Liver (tissue), 9 donors: ENCODE data around the gene RRP8. TPM values are rescaled to one million over a fixed set of nuclear protein-coding genes. Genes with fewer than 3 reads are reported as not detected.

ENCODE experiments used
- DNase-seq: peaks from one replicate; pipeline ENCODE4 v3.0.0-alpha.2; 2017; ENCODE audit warnings: low spot score
- H3K27ac ChIP-seq, 2 donors: one replicate each; pipeline ENCODE4 v1.7.0; 2013; ENCODE audit warnings: inconsistent platforms in 2 of 2, low read length in 2 of 2, control low read depth in 1 of 2, low read depth in 1 of 2, mild to moderate bottlenecking in 1 of 2
- H3K27me3 ChIP-seq, 4 donors: one replicate each; pipeline versions ENCODE4 v1.6.1 to v1.7.0; 2013; ENCODE audit warnings: low read length in 3 of 4, inconsistent platforms in 1 of 4, mild to moderate bottlenecking in 1 of 4, moderate library complexity in 1 of 4; ENCODE audit not compliant: control insufficient read depth in 4 of 4, insufficient read depth in 4 of 4
- H3K36me3 ChIP-seq, 4 donors: one replicate each; pipeline versions ENCODE4 v1.6.1 to v1.7.0; 2013; ENCODE audit warnings: low read length in 3 of 4, mild to moderate bottlenecking in 3 of 4, low read depth in 1 of 4, moderate library complexity in 1 of 4; ENCODE audit not compliant: control insufficient read depth in 4 of 4, insufficient read depth in 3 of 4
- H3K4me1 ChIP-seq, 4 donors: one replicate each; pipeline versions ENCODE4 v1.6.1 to v1.7.0; 2013; ENCODE audit warnings: low read length in 3 of 4, mild to moderate bottlenecking in 3 of 4, moderate library complexity in 1 of 4; ENCODE audit not compliant: control insufficient read depth in 4 of 4, insufficient read depth in 4 of 4
- H3K4me3 ChIP-seq, 3 donors: one replicate each; pipeline versions ENCODE4 v1.6.1 to v1.7.0; 2013; ENCODE audit warnings: low read length in 3 of 3, control low read depth in 1 of 3, low read depth in 1 of 3, mild to moderate bottlenecking in 1 of 3
- H3K9ac ChIP-seq, 2 donors: one replicate each; pipeline ENCODE4 v1.7.0; 2013; ENCODE audit warnings: low read length in 2 of 2, mild to moderate bottlenecking in 2 of 2, moderate library complexity in 2 of 2, control low read depth in 1 of 2, low read depth in 1 of 2
- H3K9me3 ChIP-seq, 4 donors: one replicate each; pipeline versions ENCODE4 v1.6.1 to v1.7.0; 2013; ENCODE audit warnings: low read length in 3 of 4; ENCODE audit not compliant: control insufficient read depth in 4 of 4
- EGR1 ChIP-seq, 2 donors: IDR thresholded peaks; 2 replicates each; pipeline ENCODE4 v1.6.1; 2016 to 2018; ENCODE audit warnings: antibody characterized with exemption in 2 of 2, low read depth in 2 of 2
- FOXA1 ChIP-seq: IDR thresholded peaks from 2 replicates; pipeline ENCODE4 v1.6.1; 2016; ENCODE audit warnings: antibody characterized with exemption
- FOXA2 ChIP-seq: IDR thresholded peaks from 2 replicates; pipeline ENCODE4 v1.6.1; 2016; ENCODE audit warnings: antibody characterized with exemption
- GABPA ChIP-seq, 2 donors: IDR thresholded peaks in 1 of 2; conservative IDR thresholded peaks in 1 of 2; 2 replicates each; pipeline ENCODE4 v1.6.1; 2016; ENCODE audit warnings: antibody characterized with exemption in 2 of 2, mild to moderate bottlenecking in 1 of 2, moderate library complexity in 1 of 2
- HNF4G ChIP-seq: IDR thresholded peaks from 2 replicates; pipeline ENCODE4 v1.6.1; 2016; ENCODE audit warnings: antibody characterized with exemption
- JUND ChIP-seq, 2 donors: IDR thresholded peaks; 2 replicates each; pipeline ENCODE4 v1.6.1; 2016; ENCODE audit warnings: antibody characterized with exemption in 2 of 2
- NR2F2 ChIP-seq: IDR thresholded peaks from 2 replicates; pipeline ENCODE4 v1.6.1; 2016; ENCODE audit warnings: antibody characterized with exemption
- RAD21 ChIP-seq, 2 donors: IDR thresholded peaks; 2 replicates each; pipeline ENCODE4 v1.6.1; 2016; ENCODE audit warnings: antibody characterized with exemption in 2 of 2, mild to moderate bottlenecking in 2 of 2
- RXRA ChIP-seq, 2 donors: IDR thresholded peaks; 2 replicates each; pipeline ENCODE4 v1.6.1; 2017 to 2018; ENCODE audit warnings: antibody characterized with exemption in 2 of 2, mild to moderate bottlenecking in 1 of 2
- SP1 ChIP-seq: IDR thresholded peaks from 2 replicates; pipeline ENCODE4 v1.6.1; 2018; ENCODE audit warnings: antibody characterized with exemption, mild to moderate bottlenecking
- TAF1 ChIP-seq: conservative IDR thresholded peaks from 2 replicates; pipeline ENCODE4 v1.6.1; 2016; ENCODE audit warnings: antibody characterized with exemption, mild to moderate bottlenecking
- YY1 ChIP-seq: IDR thresholded peaks from 2 replicates; pipeline ENCODE4 v1.6.1; 2016; ENCODE audit warnings: antibody characterized with exemption, mild to moderate bottlenecking
- ZBTB33 ChIP-seq: IDR thresholded peaks from 2 replicates; pipeline ENCODE4 v1.6.1; 2016; ENCODE audit warnings: antibody characterized with exemption
- WGBS: extraction: QIAGEN DNeasy Blood & Tissue Kit; methylation state at CpG from one replicate; pipeline ENCODE4 v1.1.7; 2013; 5-methylcytosine and 5-hydroxymethylcytosine counted together
- polyA plus RNA-seq, 2 donors: library from polyadenylated mRNA; stranded (reverse) in 1 of 2; unstranded in 1 of 2; fragments of 200-250 nt in 1 of 2; fragments of >200 nt in 1 of 2; fragmentation: Nextera tagmentation in 1 of 2; extraction: Ambion mirVana in 1 of 2; gene quantifications; one replicate each; pipeline versions ENCODE4 v1.2.1 to v1.2.3, GENCODE V29; 2013 to 2015
- total RNA-seq, 2 donors: library from RNA; depleted of rRNA; stranded (reverse); fragments of >200 nt; gene quantifications; one replicate each; pipeline ENCODE4 v1.2.3, GENCODE V29; 2014
- TF ChIP-seq, protein P1 (sequence below): IDR thresholded peaks from 2 replicates; pipeline ENCODE4 v1.6.1; 2016; ENCODE audit warnings: antibody characterized with exemption, mild to moderate bottlenecking
- TF ChIP-seq, protein P2 (sequence below): fragments of 150-350 bp; IDR thresholded peaks from 2 replicates; pipeline ENCODE4 v1.5.1; 2017; ENCODE audit warnings: improper control_type of control experiment, low read depth, low read length; ENCODE audit not compliant: missing input control
- TF ChIP-seq, protein P3 (sequence below): IDR thresholded peaks from 2 replicates; pipeline ENCODE4 v1.6.1; 2016; ENCODE audit warnings: antibody characterized with exemption
- donor health status: healthy.
- donor health status: healthy.
- donor health status: healthy.
- donor health status: healthy.
- donor health status: healthy.

The RRP8 gene
- total and polyA plus RNA-seq, 4 donors: 10.3 to 12.6 (median 11.2) TPM

DNA sequence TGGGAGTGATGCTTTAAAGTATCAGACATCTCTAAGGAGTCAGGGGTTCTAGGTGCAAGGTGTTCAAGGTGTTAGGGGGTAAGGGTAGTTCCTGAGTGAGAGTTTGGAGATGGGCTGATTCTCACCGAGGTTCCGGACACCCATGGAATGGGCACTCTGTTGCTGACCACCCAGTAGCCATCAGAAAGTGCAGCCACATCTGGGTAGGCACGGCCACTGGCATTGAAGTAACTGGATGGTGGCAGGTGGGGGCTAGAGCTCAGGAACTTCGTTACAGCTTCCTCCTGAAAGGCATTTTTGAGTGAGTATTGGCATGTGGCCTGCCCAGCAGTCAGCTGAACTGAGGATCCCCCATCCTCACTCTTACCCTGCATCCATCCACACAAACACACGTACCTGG lies 11.6 kb upstream of the RRP8 start:
- no peak for DNase-seq
- peaks cover 0 to 42% (median 25%) of the 10 kb centered on the region in 4 donors for H3K4me1 ChIP-seq
- WGBS: 96% methylated on average over 5 of the region's 5 CpGs

More for the DNA sequence above, 11.6 kb upstream of the RRP8 start:
- H3K27ac ChIP-seq: no peak overlapping the region
- no peak overlapping the region for H3K9ac ChIP-seq
- H3K9me3 ChIP-seq: no peaks in the 10 kb centered on the region
- H3K36me3 ChIP-seq: peaks cover 7 to 21% (median 19%) of the 10 kb centered on the region in 4 donors
- no peak for TF ChIP-seq ZBTB33
- TF ChIP-seq SP1: no peak
- TF ChIP-seq RAD21 (IDR thresholded peaks at IDR 0.05): no peak
- TF ChIP-seq RXRA (IDR thresholded peaks at IDR 0.05): no peak
- TF ChIP-seq FOXA1: no peak
- TF ChIP-seq HNF4G: no peak
- no peak for TF ChIP-seq GABPA (IDR thresholded peaks at IDR 0.05 in 1 of 2, conservative IDR thresholded peaks at IDR 0.05 in 1 of 2)
- no peak for TF ChIP-seq EGR1 (IDR thresholded peaks at IDR 0.05; ENCODE audit: low read depth in 2 of 2)
- TF ChIP-seq FOXA2: no peak
- TF ChIP-seq TAF1: no peak
- TF ChIP-seq, protein P1, sequence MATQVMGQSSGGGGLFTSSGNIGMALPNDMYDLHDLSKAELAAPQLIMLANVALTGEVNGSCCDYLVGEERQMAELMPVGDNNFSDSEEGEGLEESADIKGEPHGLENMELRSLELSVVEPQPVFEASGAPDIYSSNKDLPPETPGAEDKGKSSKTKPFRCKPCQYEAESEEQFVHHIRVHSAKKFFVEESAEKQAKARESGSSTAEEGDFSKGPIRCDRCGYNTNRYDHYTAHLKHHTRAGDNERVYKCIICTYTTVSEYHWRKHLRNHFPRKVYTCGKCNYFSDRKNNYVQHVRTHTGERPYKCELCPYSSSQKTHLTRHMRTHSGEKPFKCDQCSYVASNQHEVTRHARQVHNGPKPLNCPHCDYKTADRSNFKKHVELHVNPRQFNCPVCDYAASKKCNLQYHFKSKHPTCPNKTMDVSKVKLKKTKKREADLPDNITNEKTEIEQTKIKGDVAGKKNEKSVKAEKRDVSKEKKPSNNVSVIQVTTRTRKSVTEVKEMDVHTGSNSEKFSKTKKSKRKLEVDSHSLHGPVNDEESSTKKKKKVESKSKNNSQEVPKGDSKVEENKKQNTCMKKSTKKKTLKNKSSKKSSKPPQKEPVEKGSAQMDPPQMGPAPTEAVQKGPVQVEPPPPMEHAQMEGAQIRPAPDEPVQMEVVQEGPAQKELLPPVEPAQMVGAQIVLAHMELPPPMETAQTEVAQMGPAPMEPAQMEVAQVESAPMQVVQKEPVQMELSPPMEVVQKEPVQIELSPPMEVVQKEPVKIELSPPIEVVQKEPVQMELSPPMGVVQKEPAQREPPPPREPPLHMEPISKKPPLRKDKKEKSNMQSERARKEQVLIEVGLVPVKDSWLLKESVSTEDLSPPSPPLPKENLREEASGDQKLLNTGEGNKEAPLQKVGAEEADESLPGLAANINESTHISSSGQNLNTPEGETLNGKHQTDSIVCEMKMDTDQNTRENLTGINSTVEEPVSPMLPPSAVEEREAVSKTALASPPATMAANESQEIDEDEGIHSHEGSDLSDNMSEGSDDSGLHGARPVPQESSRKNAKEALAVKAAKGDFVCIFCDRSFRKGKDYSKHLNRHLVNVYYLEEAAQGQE: no peak
- TF ChIP-seq, protein P2, sequence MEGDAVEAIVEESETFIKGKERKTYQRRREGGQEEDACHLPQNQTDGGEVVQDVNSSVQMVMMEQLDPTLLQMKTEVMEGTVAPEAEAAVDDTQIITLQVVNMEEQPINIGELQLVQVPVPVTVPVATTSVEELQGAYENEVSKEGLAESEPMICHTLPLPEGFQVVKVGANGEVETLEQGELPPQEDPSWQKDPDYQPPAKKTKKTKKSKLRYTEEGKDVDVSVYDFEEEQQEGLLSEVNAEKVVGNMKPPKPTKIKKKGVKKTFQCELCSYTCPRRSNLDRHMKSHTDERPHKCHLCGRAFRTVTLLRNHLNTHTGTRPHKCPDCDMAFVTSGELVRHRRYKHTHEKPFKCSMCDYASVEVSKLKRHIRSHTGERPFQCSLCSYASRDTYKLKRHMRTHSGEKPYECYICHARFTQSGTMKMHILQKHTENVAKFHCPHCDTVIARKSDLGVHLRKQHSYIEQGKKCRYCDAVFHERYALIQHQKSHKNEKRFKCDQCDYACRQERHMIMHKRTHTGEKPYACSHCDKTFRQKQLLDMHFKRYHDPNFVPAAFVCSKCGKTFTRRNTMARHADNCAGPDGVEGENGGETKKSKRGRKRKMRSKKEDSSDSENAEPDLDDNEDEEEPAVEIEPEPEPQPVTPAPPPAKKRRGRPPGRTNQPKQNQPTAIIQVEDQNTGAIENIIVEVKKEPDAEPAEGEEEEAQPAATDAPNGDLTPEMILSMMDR: no peak
- no peak for TF ChIP-seq JUND (IDR thresholded peaks at IDR 0.05)
- TF ChIP-seq, protein P3, sequence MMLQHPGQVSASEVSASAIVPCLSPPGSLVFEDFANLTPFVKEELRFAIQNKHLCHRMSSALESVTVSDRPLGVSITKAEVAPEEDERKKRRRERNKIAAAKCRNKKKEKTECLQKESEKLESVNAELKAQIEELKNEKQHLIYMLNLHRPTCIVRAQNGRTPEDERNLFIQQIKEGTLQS: no peak
- TF ChIP-seq YY1: no peak
- TF ChIP-seq NR2F2: no peak
- H3K4me3 ChIP-seq: no peak overlapping the region
- no peaks in the 10 kb centered on the region for H3K27me3 ChIP-seq
